ENCODE data around the gene USP24. TPM values are rescaled to one million over a fixed set of nuclear protein-coding genes. Genes with fewer than 3 reads are reported as not detected.

USP24 gene
- total RNA-seq, 1 donor: 43.1 TPM

DNA sequence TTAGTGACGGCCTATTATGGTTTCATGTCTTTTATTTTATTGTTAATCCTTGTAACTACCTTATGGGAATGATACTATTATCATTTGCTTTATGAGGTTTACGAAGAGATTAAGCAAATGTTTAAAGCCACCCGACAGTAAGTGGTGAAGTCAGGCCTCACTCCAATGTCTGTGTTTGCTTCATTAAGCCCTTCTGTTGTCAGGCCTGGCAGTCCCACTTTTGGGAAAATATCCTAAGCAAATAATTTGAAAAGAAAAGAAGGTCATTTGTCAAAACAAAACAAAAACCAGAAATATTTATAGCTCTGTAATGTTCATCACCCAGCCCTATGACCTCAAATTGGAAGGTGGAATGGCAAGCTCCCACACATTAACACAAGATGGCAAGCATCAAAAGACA lies 40.7 kb upstream of the USP24 start:
- Histone ChIP-seq H3K27ac (ENCODE audit: low read depth, low read length) (no peak overlapping the region), H3K27me3 (ENCODE audit: insufficient read depth, low read length) (no peaks in the 10 kb centered on the region), H4K20me1 (ENCODE audit: insufficient read depth, low read length) (no peaks in the 10 kb centered on the region), H3K79me2 (ENCODE audit: insufficient read depth, low read length) (no peaks in the 10 kb centered on the region), H2AFZ (ENCODE audit: low read length) (no peak overlapping the region), H3K36me3 (ENCODE audit: insufficient read depth, low read length) (no peaks in the 10 kb centered on the region), H3K4me3 (ENCODE audit: insufficient read depth, low read length) (no peak overlapping the region), H3K4me1 (ENCODE audit: insufficient read depth, low read length) (no peaks in the 10 kb centered on the region), H3K4me2 (ENCODE audit: insufficient read depth, low read length) (no peak overlapping the region), H3K9me3 (ENCODE audit: low read depth, low read length) (no peaks in the 10 kb centered on the region)
- TF ChIP-seq, protein P1, sequence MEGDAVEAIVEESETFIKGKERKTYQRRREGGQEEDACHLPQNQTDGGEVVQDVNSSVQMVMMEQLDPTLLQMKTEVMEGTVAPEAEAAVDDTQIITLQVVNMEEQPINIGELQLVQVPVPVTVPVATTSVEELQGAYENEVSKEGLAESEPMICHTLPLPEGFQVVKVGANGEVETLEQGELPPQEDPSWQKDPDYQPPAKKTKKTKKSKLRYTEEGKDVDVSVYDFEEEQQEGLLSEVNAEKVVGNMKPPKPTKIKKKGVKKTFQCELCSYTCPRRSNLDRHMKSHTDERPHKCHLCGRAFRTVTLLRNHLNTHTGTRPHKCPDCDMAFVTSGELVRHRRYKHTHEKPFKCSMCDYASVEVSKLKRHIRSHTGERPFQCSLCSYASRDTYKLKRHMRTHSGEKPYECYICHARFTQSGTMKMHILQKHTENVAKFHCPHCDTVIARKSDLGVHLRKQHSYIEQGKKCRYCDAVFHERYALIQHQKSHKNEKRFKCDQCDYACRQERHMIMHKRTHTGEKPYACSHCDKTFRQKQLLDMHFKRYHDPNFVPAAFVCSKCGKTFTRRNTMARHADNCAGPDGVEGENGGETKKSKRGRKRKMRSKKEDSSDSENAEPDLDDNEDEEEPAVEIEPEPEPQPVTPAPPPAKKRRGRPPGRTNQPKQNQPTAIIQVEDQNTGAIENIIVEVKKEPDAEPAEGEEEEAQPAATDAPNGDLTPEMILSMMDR (IDR thresholded peaks at IDR 0.05; ENCODE audit: extremely low read depth, low read depth, low read length): no peak
- no peak for DNase-seq (ENCODE audit: insufficient read length, low spot score, missing footprints)

- H3K27ac ChIP-seq (ENCODE audit: low read depth, low read length): no peak overlapping the region
- no peak for DNase-seq (ENCODE audit: insufficient read length, low spot score, missing footprints)
- no peaks in the 10 kb centered on the region for H3K9me3 ChIP-seq (ENCODE audit: low read depth, low read length)
- H3K79me2 ChIP-seq (ENCODE audit: insufficient read depth, low read length): no peaks in the 10 kb centered on the region
- H2AFZ ChIP-seq (ENCODE audit: low read length): no peak overlapping the region
- no peaks in the 10 kb centered on the region for H3K36me3 ChIP-seq (ENCODE audit: insufficient read depth, low read length)
- H4K20me1 ChIP-seq (ENCODE audit: insufficient read depth, low read length): no peaks in the 10 kb centered on the region
- TF ChIP-seq, protein P1 (IDR thresholded peaks at IDR 0.05; ENCODE audit: extremely low read depth, low read depth, low read length): no peak
- H3K4me2 ChIP-seq (ENCODE audit: insufficient read depth, low read length): no peak overlapping the region
- no peaks in the 10 kb centered on the region for H3K4me1 ChIP-seq (ENCODE audit: insufficient read depth, low read length)
- no peak overlapping the region for H3K4me3 ChIP-seq (ENCODE audit: insufficient read depth, low read length)
- H3K27me3 ChIP-seq (ENCODE audit: insufficient read depth, low read length): no peaks in the 10 kb centered on the region
Measured at GRCh38 chr1:55252942-55253589, 37.9 kb upstream of the USP24 start.

DNA sequence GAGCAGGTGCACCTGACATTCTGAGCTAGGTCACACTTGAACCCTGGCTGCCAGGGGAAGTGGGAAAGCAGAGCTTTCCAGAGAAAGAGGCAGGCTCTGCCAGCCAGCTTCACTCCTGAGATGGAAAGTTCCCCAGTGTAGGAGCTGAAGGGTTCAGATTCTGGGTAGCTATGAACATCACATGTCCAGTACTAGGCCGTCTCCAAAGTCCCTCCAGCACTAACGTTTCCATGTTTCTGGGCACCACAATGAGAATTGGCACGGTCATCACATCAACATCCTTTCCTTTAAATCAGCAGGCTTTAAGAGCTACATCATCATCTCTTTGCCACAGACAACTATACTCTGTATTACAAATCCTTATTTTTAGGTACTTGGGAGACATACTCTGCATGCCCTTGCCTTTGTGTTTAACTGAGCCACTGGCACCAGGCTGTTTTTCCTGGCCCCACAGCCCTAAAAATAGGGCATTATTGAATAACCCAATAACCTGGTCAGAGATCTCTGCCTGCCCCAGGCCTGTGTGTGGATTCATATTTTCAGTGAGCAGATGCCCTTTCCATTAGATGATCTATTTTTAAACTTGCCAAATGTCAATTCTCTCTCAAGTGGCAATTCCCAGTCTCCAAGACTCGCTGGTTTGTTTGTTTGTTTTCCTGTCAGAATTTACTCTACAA lies 35.4 kb upstream of the USP24 start:
- H3K9me3 ChIP-seq (ENCODE audit: low read depth, low read length): no peaks in the 10 kb centered on the region
- H3K27ac ChIP-seq (ENCODE audit: low read depth, low read length): no peak overlapping the region
- no peaks in the 10 kb centered on the region for H3K27me3 ChIP-seq (ENCODE audit: insufficient read depth, low read length)
- TF ChIP-seq, protein P1 (IDR thresholded peaks at IDR 0.05; ENCODE audit: extremely low read depth, low read depth, low read length): no peak
- H3K79me2 ChIP-seq (ENCODE audit: insufficient read depth, low read length): no peaks in the 10 kb centered on the region
- H2AFZ ChIP-seq (ENCODE audit: low read length): no peak overlapping the region
- no peak for DNase-seq (ENCODE audit: insufficient read length, low spot score, missing footprints)
- H3K4me3 ChIP-seq (ENCODE audit: insufficient read depth, low read length): no peak overlapping the region
- H3K4me1 ChIP-seq (ENCODE audit: insufficient read depth, low read length): peaks cover 7% of the 10 kb centered on the region
- H3K36me3 ChIP-seq (ENCODE audit: insufficient read depth, low read length): no peaks in the 10 kb centered on the region
- no peak overlapping the region for H3K4me2 ChIP-seq (ENCODE audit: insufficient read depth, low read length)
- H4K20me1 ChIP-seq (ENCODE audit: insufficient read depth, low read length): no peaks in the 10 kb centered on the region

- no peak for DNase-seq (ENCODE audit: insufficient read length, low spot score, missing footprints)
- Histone ChIP-seq H3K4me1 (ENCODE audit: insufficient read depth, low read length) (peaks cover 7% of the 10 kb centered on the region), H2AFZ (ENCODE audit: low read length) (no peak overlapping the region), H4K20me1 (ENCODE audit: insufficient read depth, low read length) (no peaks in the 10 kb centered on the region), H3K9me3 (ENCODE audit: low read depth, low read length) (no peaks in the 10 kb centered on the region), H3K4me2 (ENCODE audit: insufficient read depth, low read length) (no peak overlapping the region), H3K36me3 (ENCODE audit: insufficient read depth, low read length) (no peaks in the 10 kb centered on the region), H3K27me3 (ENCODE audit: insufficient read depth, low read length) (no peaks in the 10 kb centered on the region), H3K79me2 (ENCODE audit: insufficient read depth, low read length) (no peaks in the 10 kb centered on the region), H3K4me3 (ENCODE audit: insufficient read depth, low read length) (no peak overlapping the region), H3K27ac (ENCODE audit: low read depth, low read length) (no peak overlapping the region)
- TF ChIP-seq, protein P1 (IDR thresholded peaks at IDR 0.05; ENCODE audit: extremely low read depth, low read depth, low read length): no peak
Measured at GRCh38 chr1:55249646-55250398, 34.7 kb upstream of the USP24 start.

Data from osteoblast (primary cell).